Measurements from ENCODE around the gene PI4KA. TPM values are rescaled to one million over a fixed set of nuclear protein-coding genes. Genes with fewer than 3 reads are reported as not detected.
"Not testable (repeated sequence)": the region's sequence is repeated elsewhere in the genome, so short reads cannot be mapped to it uniquely, and the experiment has no call there.

Gene PI4KA
- total RNA-seq, 1 donor from 2014 or later, result 40.5 TPM

GRCh38 chr22:20904008-20904979 is 45.7 kb upstream of the PI4KA start:
- DNase-seq, result no peak
- Histone ChIP-seq H3K4me3 (no peak overlapping the region), H3K36me3 (no peaks in the 10 kb centered on the region), H3K4me1 (no peaks in the 10 kb centered on the region), H3K27ac (replicated peaks) (no peak overlapping the region), H3K27me3 (ENCODE audit: low read depth) (no peaks in the 10 kb centered on the region), H3K9me3 (replicated peaks) (no peaks in the 10 kb centered on the region)
- intact Hi-C loops (cut with micrococcal nuclease), result no loop called here
- TF ChIP-seq, protein P1, sequence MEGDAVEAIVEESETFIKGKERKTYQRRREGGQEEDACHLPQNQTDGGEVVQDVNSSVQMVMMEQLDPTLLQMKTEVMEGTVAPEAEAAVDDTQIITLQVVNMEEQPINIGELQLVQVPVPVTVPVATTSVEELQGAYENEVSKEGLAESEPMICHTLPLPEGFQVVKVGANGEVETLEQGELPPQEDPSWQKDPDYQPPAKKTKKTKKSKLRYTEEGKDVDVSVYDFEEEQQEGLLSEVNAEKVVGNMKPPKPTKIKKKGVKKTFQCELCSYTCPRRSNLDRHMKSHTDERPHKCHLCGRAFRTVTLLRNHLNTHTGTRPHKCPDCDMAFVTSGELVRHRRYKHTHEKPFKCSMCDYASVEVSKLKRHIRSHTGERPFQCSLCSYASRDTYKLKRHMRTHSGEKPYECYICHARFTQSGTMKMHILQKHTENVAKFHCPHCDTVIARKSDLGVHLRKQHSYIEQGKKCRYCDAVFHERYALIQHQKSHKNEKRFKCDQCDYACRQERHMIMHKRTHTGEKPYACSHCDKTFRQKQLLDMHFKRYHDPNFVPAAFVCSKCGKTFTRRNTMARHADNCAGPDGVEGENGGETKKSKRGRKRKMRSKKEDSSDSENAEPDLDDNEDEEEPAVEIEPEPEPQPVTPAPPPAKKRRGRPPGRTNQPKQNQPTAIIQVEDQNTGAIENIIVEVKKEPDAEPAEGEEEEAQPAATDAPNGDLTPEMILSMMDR (IDR thresholded peaks at IDR 0.05; ENCODE audit: borderline replicate concordance), result no peak

- H3K27me3 ChIP-seq (ENCODE audit: low read depth), result no peaks in the 10 kb centered on the region
- H3K27ac ChIP-seq (replicated peaks), result no peak overlapping the region
- no peak for DNase-seq
- H3K9me3 ChIP-seq (replicated peaks), result no peaks in the 10 kb centered on the region
- H3K4me3 ChIP-seq, result no peak overlapping the region
- TF ChIP-seq, protein P1 (IDR thresholded peaks at IDR 0.05; ENCODE audit: borderline replicate concordance), result no peak
- no peaks in the 10 kb centered on the region for H3K36me3 ChIP-seq
- H3K4me1 ChIP-seq, result no peaks in the 10 kb centered on the region
- intact Hi-C loops (cut with micrococcal nuclease), result no loop called here
Measured at GRCh38 chr22:20903093-20903492, 44.5 kb upstream of the PI4KA start.

GRCh38 chr22:20901093-20902033 is 42.8 kb upstream of the PI4KA start:
- H3K27ac ChIP-seq (replicated peaks); H3K9me3 ChIP-seq (replicated peaks); H3K4me1 ChIP-seq; H3K27me3 ChIP-seq (ENCODE audit: low read depth); H3K4me3 ChIP-seq; H3K36me3 ChIP-seq; intact Hi-C loops (cut with micrococcal nuclease); DNase-seq: not testable (repeated sequence)

- intact Hi-C loops (cut with micrococcal nuclease), result no loop called here
- no peaks in the 10 kb centered on the region for H3K36me3 ChIP-seq
- no peak overlapping the region for H3K4me3 ChIP-seq
- no peaks in the 10 kb centered on the region for H3K9me3 ChIP-seq (replicated peaks)
- TF ChIP-seq, protein P1 (IDR thresholded peaks at IDR 0.05; ENCODE audit: borderline replicate concordance), result no peak
- no peaks in the 10 kb centered on the region for H3K27me3 ChIP-seq (ENCODE audit: low read depth)
- H3K27ac ChIP-seq (replicated peaks), result no peak overlapping the region
- H3K4me1 ChIP-seq, result no peaks in the 10 kb centered on the region
- DNase-seq, result no peak
Measured at GRCh38 chr22:20899827-20900423, 41.3 kb upstream of the PI4KA start.

DNA sequence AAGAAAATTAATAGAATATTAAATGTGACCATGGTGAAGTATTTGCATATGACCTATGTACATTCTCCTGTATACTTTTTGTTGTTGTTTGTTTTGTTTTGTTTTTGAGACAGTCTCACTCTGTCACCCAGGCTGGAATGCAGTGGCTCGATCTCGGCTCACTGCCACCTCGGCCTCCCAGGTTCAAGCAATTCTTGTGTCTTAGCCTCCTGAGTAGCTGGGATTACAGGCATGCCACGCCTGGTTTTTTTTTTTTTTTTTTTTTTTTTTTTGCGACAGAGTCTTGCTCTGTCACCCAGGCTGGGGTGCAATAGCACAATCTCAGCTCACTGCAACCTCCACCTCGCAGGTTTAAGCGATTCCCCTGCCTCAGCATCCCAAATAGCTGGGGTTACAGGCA is 39.1 kb upstream of the PI4KA start:
- H3K27me3 ChIP-seq (ENCODE audit: low read depth); DNase-seq; H3K9me3 ChIP-seq (replicated peaks); H3K27ac ChIP-seq (replicated peaks); H3K36me3 ChIP-seq; intact Hi-C loops (cut with micrococcal nuclease); H3K4me1 ChIP-seq; H3K4me3 ChIP-seq: not testable (repeated sequence)

DNA sequence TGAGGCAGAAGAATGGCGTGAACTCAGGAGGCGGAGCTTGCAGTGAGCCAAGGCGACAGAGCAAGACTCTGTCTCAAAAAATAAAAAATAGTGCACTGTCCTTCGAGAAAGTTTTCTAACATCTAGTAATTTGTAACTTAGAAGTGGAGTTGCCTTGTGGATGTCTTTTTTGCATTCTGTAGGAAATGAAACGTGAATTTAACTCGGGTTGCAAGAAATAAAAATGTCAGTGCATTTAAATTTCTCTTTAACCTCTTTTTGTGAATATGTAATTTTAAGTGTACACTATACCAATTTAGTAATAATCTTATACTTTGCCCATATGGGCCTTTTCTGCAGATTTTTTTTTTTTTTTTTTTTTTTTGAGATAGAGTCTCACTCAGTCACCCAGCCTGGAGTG is 32.4 kb upstream of the PI4KA start:
- H3K36me3 ChIP-seq, result peaks cover 40% of the 10 kb centered on the region
- H3K27ac ChIP-seq (replicated peaks), result no peak overlapping the region
- H3K9me3 ChIP-seq (replicated peaks), result no peaks in the 10 kb centered on the region
- TF ChIP-seq, protein P1 (IDR thresholded peaks at IDR 0.05; ENCODE audit: borderline replicate concordance), result no peak
- no peaks in the 10 kb centered on the region for H3K27me3 ChIP-seq (ENCODE audit: low read depth)
- peaks cover 11% of the 10 kb centered on the region for H3K4me1 ChIP-seq
- H3K4me3 ChIP-seq, result no peak overlapping the region
- no peak for DNase-seq
- intact Hi-C loops (cut with micrococcal nuclease), result no loop called here

Measured in left ventricle myocardium inferior (tissue), 1 donor.